BJ (cell line): Measurements from ENCODE around the gene IFI27L1. TPM values are rescaled to one million over a fixed set of nuclear protein-coding genes. Genes with fewer than 3 reads are reported as not detected.

Source experiments
- CTCF ChIA-PET: fragments of 350-600 bp; formaldehyde crosslinking; extraction: SDS; loops from one replicate; lab custom pipeline; 2021; ENCODE audit warnings: antibody characterized with exemption, inconsistent platforms; lab: Yijun Ruan, JAX
- POLR2A ChIA-PET: fragments of 300-600 bp; sonication (Branson Sonifier 250); formaldehyde crosslinking; extraction: SDS; loops from one replicate; lab custom pipeline; 2021; ENCODE audit warnings: antibody characterized with exemption; lab: Charles Lee
- DNase-seq: peaks from one replicate; pipeline ENCODE4 v3.0.0-alpha.2; 2011; ENCODE audit warnings: low read depth
- H3K27me3 ChIP-seq: 2 replicates; pipeline ENCODE4 v1.6.0; 2011; ENCODE audit warnings: low read length; ENCODE audit not compliant: control insufficient read depth, insufficient read depth
- H3K36me3 ChIP-seq: 2 replicates; pipeline ENCODE4 v1.5.1; 2011; ENCODE audit warnings: low read length; ENCODE audit not compliant: control insufficient read depth, insufficient read depth
- H3K4me3 ChIP-seq: 2 replicates; pipeline ENCODE4 v1.5.1; 2011; ENCODE audit warnings: low read depth, mild to moderate bottlenecking, control low read depth, low read length
- polyA minus RNA-seq: library from RNA; depleted of rRNA, polyadenylated mRNA; stranded (reverse); fragments of >200 nt; gene quantifications from 2 replicates; pipeline ENCODE4 v1.2.3, GENCODE V29; 2011; rRNA and poly(A)+ RNA removed
- polyA plus RNA-seq: library from polyadenylated mRNA; depleted of rRNA; stranded (reverse); fragments of >200 nt; gene quantifications from 2 replicates; pipeline ENCODE4 v1.2.3, GENCODE V29; 2011; rRNA removed
- TF ChIP-seq, protein P1 (sequence below): IDR thresholded peaks from 2 replicates; pipeline ENCODE4 v1.5.1; 2011; ENCODE audit warnings: low read depth, mild to moderate bottlenecking, control low read depth, inconsistent platforms, low read length, moderate library complexity; ENCODE audit not compliant: insufficient read depth

The IFI27L1 gene, protein sequence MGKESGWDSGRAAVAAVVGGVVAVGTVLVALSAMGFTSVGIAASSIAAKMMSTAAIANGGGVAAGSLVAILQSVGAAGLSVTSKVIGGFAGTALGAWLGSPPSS
- 16.6 and 18.6 TPM in 2 replicates for polyA plus RNA-seq
- polyA minus RNA-seq: 4.1 and 4.6 TPM in 2 replicates

DNA sequence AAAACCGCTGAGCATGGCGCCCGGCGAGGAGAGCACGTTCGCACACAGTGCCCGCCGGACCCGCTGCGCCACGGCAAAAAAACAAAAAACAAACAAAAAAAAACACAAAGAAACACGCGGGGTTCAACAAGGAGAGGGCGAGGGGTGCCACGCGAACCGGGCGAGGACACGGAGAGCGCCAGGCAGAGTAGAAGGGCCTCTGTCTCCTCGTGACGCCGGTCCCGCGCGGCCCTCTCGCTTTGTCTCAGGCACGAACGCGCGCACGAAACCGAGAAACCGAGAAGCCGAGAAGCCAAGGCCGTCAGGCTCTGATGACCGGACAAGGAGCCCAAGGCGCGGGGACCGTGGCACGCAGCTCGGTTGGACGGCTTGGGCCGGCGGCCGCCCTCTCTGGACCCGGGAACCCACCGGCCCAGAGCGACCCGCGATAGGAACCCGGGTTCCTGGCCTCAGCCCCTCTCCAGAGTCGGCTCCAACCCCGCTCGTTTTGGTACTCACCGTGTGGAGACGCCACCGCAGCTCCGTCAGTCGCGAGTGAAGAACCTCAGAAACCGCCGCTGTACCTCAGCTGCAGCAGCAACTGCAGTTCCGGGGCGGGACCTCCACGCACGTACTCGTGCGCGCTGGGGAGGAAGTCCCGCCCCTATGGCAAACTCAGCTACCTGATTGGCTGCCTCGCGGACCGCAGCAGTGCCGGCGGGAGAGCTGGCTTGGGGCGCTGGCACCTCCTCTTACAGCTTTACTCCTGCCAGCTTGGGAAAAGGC lies at the start of gene IFI27L1, which contains the start of gene DDX24:
Gene IFI27L1 (plus strand): TSS at position 690 of the 765 bp plus-strand sequence. CDS start 15,628 bp downstream, outside the sequence.
Gene DDX24 (minus strand): TSS at position 582 of the 765 bp plus-strand sequence. CDS start 1,460 bp downstream, outside the sequence.
- no peaks in the 10 kb centered on the region for H3K27me3 ChIP-seq
- ChIA-PET POLR2A (interaction anchor here (0.7 to 0.8 kb wide), 2 partner anchors 18 to 56 kb away, joined by 5 read pairs; no protein-coding TSS in a partner anchor), CTCF (interaction anchor here (2.0 to 3.6 kb wide), 2 partner anchors 9 to 56 kb away, joined by 9 to 15 read pairs; no protein-coding TSS in a partner anchor)
- H3K4me3 ChIP-seq: peak within 1 kb of the TSS; percentile 74
- peaks cover 2% of the 10 kb centered on the region for H3K36me3 ChIP-seq
- DNase-seq: peak; percentile 68
- TF ChIP-seq, protein P1, sequence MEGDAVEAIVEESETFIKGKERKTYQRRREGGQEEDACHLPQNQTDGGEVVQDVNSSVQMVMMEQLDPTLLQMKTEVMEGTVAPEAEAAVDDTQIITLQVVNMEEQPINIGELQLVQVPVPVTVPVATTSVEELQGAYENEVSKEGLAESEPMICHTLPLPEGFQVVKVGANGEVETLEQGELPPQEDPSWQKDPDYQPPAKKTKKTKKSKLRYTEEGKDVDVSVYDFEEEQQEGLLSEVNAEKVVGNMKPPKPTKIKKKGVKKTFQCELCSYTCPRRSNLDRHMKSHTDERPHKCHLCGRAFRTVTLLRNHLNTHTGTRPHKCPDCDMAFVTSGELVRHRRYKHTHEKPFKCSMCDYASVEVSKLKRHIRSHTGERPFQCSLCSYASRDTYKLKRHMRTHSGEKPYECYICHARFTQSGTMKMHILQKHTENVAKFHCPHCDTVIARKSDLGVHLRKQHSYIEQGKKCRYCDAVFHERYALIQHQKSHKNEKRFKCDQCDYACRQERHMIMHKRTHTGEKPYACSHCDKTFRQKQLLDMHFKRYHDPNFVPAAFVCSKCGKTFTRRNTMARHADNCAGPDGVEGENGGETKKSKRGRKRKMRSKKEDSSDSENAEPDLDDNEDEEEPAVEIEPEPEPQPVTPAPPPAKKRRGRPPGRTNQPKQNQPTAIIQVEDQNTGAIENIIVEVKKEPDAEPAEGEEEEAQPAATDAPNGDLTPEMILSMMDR: no peak

DNA sequence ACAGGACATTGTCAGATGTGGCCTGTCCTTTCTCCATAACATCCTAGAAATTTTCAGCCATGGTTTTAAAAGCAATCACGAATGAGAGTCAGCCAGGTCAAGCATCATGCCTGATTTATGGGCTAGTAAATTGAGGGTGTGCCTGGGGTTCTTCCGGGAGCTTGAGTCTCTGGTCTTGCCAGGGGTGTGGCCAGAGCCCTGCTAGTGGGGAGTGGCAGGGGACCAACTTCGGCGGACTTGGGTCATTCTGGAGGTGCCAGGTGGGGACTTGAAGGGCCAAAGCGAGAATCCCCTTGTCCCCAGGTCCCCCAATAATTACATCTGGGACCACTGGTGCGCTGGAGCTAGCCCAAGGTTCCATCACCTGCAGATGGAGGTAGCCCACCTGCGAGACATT lies 49.2 kb upstream of the IFI27L1 start:
- H3K4me3 ChIP-seq: no peak overlapping the region
- no peaks in the 10 kb centered on the region for H3K27me3 ChIP-seq
- H3K36me3 ChIP-seq: no peaks in the 10 kb centered on the region
- POLR2A ChIA-PET: no interaction called here
- CTCF ChIA-PET: interaction anchor here (12.3 kb wide), 1 partner anchor 108 kb away, joined by 248 read pairs; no protein-coding TSS in a partner anchor
- TF ChIP-seq, protein P1: no peak
- no peak for DNase-seq

DNA sequence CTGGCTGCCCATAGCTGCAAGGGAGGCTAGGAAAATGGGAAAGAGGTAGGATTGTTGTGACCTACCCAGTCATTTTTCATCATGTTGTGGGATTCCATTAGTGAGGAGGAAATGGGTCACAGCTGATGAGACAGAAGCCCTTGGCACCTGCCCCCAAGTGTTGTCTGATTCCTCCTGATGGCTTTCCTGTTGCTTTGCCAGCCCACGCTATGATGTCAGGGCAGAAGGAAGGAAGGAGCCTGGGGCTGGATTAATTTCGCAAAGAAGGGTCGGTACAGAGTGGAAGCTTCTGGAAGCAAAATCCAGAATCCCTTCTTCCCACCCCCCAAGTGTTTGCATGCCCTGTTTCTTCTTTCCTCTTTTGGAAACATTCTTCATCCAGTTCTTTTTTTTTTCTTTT lies 46.2 kb upstream of the IFI27L1 start:
- CTCF ChIA-PET: interaction anchor here (1.0 to 12.3 kb wide), 8 partner anchors 10 to 146 kb away, joined by 3 to 248 read pairs (median 12); no protein-coding TSS in a partner anchor
- DNase-seq: no peak

DNA sequence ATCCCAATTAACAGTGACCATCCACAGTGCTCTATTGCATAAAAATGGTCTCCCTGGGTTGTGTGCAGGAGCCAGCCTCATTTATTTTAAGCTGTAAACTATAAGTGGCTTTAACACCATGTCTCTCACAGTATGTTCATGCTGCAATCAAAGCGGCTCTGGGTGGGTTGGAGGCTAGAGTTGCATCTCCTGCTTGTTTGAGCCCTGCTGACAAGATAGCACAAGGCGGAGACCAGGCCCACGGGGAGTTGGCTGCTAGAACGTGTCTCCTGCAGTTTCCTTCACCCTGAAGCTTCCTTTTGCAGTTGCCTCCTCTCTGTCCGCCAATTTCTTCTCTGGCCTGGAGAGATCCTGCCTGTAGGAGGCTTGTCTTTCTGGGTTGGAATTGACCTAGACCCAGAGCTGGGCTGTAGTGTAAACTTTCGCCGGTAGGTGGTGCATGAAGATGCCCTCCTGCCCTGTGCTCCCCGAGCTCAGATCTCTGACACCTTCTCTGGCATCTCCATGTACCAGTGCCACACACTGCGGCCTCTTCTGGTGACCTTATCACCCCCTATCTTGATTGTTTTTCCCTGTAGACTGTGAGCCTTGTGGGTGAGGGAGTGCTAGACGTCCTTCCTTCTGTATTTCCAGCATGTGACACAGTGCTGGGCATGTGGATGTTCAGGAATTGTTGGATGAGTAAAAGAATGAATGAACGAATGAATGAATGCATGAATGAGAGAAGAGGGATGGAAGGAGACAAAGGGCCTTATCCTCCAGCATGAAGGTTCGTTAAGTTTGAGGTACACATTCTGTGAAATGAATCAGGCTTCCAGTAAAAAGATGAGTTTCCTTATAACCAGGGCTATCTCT lies 44.6 kb upstream of the IFI27L1 start:
- CTCF ChIA-PET: interaction anchor here (0.6 to 12.3 kb wide), 32 partner anchors 8 to 830 kb away, joined by 3 to 248 read pairs (median 5); partner anchors contain the start of genes GON7, IFI27L2, OTUB2 and PPP4R4
- H3K27me3 ChIP-seq: no peaks in the 10 kb centered on the region
- DNase-seq: no peak
- POLR2A ChIA-PET: interaction anchor here (0.6 kb wide), 1 partner anchor 11 kb away, joined by 3 read pairs; the partner anchor contains the start of gene OTUB2
- no peak overlapping the region for H3K4me3 ChIP-seq
- TF ChIP-seq, protein P1: peak; percentile 88
- no peaks in the 10 kb centered on the region; the same call in none of the 2 replicates for H3K36me3 ChIP-seq

More for the DNA sequence above, 46.2 kb upstream of the IFI27L1 start:
- POLR2A ChIA-PET: interaction anchor here (0.6 kb wide), 1 partner anchor 110 kb away, joined by 5 read pairs; no protein-coding TSS in a partner anchor
- Histone ChIP-seq H3K4me3 (no peak overlapping the region), H3K27me3 (no peaks in the 10 kb centered on the region), H3K36me3 (no peaks in the 10 kb centered on the region; the same call in 1 of the 2 replicates)
- TF ChIP-seq, protein P1: no peak
